HuH-7.5 (cell line): Measurements from ENCODE around the gene ZNF280D.
"Not testable (repeated sequence)": the region's sequence is repeated elsewhere in the genome, so short reads cannot be mapped to it uniquely, and the experiment has no call there.

ENCODE experiments used
- DNase-seq: peaks from one replicate; pipeline ENCODE4 v3.0.0; 2011; ENCODE audit warnings: low spot score

The ZNF280D gene

DNA sequence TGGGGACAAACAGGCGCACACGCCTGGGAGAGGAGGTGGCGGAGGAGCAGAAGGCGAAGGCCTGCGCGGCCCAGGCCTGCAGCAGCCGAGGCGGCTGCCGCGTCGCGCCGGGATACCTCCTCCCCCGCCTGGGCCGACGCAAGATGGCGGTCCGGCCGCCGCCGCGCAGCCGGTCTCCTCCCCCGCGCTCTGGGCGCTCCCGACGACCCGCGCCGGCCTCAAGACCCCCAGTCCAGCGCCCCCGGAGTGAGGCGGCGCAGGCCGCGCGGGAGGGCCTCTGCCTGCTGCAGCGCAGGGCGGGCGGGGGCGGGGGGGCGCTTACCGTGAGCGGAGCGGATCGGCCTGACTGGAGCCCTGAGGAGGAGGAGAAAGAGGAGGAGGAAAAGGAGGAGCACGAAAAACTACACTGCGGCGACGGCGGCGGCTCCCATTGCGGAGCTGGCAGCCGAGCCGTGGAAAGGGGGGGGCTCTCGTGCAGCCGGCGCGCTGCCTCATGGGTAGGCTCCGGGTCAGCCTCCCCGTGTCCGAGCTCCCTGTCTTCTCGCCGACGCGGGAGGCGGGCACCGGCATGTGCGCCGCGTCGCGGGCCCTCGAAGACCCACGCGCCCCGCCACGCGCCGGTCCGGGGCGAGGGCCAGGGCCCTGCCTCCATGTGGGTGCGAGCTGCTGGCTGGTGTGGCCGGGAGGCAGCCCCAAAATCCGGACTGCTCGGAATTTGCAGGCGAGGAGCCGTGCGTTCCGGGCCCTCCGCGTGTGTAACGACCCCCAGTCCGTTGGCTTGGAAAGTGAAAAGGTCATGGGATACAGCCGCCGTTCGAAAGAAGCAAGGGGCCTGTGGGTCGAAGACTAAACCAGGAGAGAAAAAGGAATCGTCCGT lies at the start of gene ZNF280D:
TSS of gene ZNF280D (minus strand) at position 374 of the 877 bp plus-strand sequence. CDS start 26,400 bp downstream, outside the sequence.
- peak; percentile 46 for DNase-seq

DNA sequence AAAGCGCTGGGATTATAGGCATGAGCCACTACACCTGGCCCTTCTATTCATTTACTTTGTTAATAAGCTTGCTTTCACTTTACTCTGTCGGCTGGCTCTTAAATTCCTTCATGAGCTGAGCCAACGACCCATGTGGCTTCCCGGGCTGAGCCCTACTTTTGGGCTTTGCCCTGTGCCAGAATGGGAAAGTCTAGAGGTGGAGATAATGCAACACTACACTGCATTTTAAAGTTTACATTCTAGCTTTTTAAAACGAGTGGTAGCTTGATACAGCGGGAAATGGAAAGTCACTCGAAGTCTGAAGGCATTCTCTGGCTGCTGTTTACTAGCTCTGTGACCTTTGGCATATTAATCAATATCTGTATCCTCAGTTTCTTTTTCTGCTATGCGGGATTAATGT lies 49.0 kb upstream of the ZNF280D start:
- no peak for DNase-seq

GRCh38 chr15:56781666-56782065 lies 48.4 kb upstream of the ZNF280D start:
- DNase-seq = no peak

DNA sequence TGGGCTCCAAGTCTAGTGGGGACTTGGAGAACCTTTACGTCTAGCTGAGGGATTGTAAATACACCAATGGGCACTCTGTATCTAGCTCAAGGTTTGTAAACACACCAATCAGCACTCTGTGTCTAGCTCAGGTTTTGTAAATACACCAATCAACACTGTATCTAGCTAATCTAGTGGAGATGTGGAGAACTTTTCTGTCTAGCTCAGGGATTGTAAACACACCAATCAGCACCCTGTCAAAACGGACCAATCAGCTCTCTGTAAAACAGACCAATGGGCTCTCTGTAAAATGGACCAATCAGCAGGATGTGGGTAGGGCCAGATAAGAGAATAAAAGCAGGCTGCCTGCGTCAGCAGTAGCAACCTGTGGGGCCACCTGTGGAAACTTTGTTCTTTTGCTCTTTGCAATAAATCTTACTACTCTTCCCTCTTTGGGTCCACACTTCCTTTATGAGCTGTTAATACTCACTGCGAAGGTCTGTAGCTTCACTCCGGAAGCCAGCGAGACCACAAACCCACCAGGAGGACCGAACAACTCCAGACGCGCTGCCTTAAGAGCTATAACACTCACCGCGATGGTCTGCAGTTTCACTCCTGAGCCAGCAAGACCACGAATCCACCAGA lies 46.9 kb upstream of the ZNF280D start:
- DNase-seq = not testable (repeated sequence)

DNA sequence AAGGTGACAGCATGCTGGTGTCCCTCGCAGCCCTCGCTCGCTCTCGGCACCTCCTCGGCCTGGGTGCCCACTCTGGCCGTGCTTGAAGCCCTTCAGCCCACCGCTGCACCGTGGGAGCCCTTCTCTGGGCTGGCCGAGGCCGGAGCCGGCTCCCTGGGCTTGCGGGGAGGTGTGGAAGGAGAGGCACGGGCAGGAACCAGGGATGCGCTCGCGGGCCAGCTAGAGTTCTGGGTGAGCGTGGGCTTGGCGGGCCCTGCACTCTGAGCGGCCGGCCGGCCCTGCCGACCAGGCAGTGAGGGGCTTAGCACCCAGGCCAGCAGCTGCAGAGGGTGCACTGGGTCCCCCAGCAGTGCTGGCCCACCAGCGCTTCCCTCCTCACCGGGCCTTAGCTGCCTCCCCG lies 46.1 kb upstream of the ZNF280D start:
- DNase-seq = not testable (repeated sequence)

GRCh38 chr15:56778761-56779160 lies 45.5 kb upstream of the ZNF280D start:
- no peak for DNase-seq

GRCh38 chr15:56776839-56777238 lies 43.5 kb upstream of the ZNF280D start:
- DNase-seq = no peak

- DNase-seq = no peak
Observed at GRCh38 chr15:56775641-56776040, 42.3 kb upstream of the ZNF280D start.

DNA sequence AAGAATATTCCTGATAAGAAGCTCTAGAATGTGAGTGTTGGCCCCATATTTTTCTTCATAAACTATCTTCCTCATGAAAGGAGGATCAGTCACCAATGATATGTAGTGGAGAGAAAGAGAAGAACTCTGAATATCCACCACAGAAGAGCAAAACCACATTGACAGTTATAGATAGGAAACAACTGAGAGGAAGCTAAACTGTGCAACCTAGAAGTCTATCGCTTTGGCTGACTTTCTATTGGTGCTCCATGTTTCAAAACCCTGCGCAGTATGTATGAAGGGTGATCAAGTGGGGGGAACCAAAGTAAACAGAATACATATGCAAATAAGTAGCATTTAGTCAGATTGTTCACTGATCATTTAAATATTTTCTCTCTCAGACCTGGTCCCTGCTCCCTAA lies 41.0 kb upstream of the ZNF280D start:
- DNase-seq = no peak

GRCh38 chr15:56772868-56773639 lies 39.7 kb upstream of the ZNF280D start:
- DNase-seq = peak; percentile 23

- no peak for DNase-seq
Observed at GRCh38 chr15:56770173-56770572, 36.9 kb upstream of the ZNF280D start.

DNA sequence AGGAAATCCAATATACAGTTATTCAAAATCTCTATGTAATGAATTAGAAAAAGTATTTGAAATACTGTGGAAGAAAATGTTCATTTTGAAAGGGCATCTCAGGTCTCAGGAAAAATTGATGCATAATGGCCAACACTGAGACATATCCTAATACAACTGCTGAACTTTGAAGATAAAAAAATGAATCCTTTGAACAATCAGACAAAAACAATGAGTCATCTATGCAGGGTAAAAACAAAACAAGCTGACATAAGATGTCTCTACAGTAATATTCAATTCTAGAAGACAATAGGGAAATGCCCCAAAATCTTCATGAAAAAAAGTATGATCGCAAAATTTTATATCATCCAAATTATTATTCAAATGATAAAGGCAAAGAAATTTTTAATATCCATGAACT lies 34.0 kb upstream of the ZNF280D start:
- DNase-seq = no peak

- no peak for DNase-seq
Observed at GRCh38 chr15:56765251-56765650, 31.9 kb upstream of the ZNF280D start.

DNA sequence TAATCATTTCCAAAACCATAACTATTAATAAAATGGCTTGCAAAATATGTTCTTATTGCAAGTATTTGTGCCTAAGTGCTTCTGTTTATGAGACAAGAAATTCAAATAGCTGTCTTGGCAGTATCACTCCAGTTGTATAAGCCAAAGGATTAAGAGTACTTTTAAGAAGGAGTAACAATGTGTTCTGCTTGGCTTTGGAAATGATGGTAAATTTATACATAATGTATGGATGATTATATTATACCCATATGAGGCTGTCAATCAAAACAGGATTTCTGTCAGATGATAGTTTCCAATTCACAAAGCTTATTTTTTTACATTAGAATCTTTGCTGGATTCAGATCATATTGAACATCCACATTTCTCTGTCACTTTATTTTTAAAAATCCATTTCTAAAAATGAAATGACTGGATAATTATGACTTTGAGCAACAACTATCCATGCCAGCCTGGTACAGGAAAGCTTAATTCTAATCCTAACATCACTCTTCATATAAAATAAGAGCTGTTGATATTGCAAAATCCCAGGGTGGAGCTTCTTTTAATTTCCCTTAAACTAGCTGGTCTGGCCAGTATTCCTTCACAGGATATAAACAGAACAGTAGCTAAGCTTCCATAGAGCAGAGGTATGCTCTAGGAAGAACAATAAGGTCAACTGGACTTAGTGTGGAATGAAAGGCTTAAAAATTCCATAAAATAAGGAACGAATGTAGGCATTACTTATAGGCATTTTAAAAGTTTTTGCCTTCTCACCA lies 30.0 kb upstream of the ZNF280D start:
- no peak for DNase-seq

GRCh38 chr15:56760186-56760585 lies 26.9 kb upstream of the ZNF280D start:
- no peak for DNase-seq

DNA sequence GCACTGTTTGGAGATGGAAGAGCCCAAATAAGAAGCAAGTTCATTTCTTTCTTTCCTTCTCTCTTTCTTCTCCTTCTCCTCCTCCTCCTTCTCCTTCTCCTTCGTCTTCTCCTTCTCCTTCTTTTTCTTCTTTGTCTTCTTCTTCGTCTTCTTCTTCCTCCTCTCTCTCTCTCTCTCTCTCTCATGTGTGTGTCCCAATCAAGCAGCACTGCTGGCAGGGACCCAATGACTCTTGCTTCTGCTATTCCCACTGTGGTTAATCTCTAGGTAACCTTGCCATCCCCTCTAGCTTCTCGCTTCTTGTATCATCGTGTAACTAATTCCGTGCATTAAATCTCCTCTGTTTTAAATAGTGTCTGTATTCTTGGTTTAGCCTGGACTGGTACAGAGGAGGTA lies 26.1 kb upstream of the ZNF280D start:
- no peak for DNase-seq

GRCh38 chr15:56758770-56759449 lies 25.6 kb upstream of the ZNF280D start:
- no peak for DNase-seq

GRCh38 chr15:56757875-56758274 lies 24.6 kb upstream of the ZNF280D start:
- DNase-seq = no peak

DNA sequence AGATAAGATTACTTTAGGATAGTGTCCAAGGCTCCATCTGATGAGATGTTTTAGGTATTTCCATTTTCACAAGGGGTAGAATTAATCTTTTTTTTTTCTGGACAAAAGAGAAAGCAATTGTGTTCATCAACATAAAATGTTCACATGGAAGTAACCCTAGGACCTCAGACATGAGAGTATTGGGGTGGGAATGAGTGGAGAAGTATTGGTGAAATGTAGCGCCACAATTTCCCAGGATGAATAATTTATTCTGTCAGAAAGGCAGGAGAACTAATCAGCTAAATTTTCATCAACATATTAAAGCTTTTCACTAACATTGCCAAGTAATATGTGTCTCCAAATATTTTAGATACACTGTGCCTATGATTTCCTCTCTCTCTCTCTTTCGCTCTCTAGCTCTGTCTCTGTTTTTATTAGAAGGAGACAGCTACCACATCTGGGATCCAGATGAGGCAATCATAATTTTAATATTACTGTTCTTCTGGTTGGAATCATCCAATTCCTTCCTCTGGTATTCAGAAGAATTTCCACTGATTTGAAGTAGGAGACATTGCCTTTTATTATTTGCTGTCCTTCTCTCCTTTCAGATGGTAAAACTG lies 21.6 kb upstream of the ZNF280D start:
- no peak for DNase-seq

- no peak for DNase-seq
Observed at GRCh38 chr15:56752986-56753385, 19.7 kb upstream of the ZNF280D start.

DNA sequence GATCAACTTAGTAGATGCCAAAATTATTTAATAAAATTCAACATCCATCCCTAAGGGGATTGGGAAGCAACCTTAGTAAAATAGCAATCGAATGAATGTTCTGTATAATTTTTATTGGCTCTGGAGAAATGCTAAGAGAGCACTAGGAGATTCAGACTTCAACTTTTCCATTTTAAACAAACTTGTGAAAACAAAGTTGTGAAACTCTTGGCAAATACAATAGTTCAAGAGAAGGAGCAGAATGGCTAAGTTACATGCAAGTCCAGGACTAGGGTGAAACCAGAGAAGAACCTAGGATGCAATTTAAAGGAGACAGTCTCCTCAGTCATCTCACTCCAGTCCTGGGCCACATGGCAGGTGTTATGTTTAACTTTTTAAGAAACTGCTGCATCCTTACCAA lies 16.7 kb upstream of the ZNF280D start:
- no peak for DNase-seq
